ENCODE measurements around the gene DCUN1D3.

Gene DCUN1D3

DNA sequence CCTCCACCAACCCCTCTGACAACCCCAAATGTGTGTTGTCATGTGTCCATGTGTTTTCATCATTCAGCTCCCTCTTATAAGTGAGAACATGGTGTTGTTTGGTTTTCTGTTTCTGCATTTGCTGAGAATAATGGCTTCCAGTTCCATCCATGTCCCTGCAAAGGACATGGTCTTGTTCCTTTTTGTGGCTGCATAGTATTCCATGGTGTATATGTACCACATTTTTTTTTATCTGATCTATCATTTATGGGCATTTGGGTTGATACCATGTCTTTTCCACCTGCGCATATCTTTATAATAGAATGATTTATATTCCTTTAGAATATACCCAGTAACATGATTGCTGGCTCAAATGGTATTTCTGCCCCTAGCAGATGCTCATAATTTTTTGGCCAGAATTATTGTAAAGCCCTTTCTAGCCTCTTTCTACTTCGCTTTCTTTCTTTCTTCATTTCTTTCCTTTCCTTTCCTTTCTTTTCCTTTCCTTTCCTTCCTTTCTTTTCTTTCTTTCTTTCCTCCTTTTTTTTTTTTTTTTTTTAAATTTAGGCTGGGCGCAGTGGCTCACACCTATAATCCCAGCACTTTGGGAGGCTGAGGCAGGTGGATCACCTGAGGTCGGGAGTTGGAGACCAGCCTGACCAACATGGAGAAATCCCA lies 81.1 kb downstream of the DCUN1D3 start:
- H4K20me1 ChIP-seq (ENCODE audit: insufficient read depth, low read length): no peaks in the 10 kb centered on the region
- H3K4me2 ChIP-seq (ENCODE audit: low read length): no peak overlapping the region
- H3K27me3 ChIP-seq (ENCODE audit: insufficient read depth, low read length): no peaks in the 10 kb centered on the region
- no peak overlapping the region for H3K27ac ChIP-seq (ENCODE audit: low read depth, low read length, poor library complexity, severe bottlenecking)
- H3K9me3 ChIP-seq (ENCODE audit: low read length): no peaks in the 10 kb centered on the region
- peaks cover 48% of the 10 kb centered on the region for H3K36me3 ChIP-seq (ENCODE audit: insufficient read depth, low read length)
- H3K9ac ChIP-seq (ENCODE audit: low read length): no peak overlapping the region
- no peaks in the 10 kb centered on the region for H3K4me1 ChIP-seq (ENCODE audit: insufficient read depth, low read length, severe bottlenecking)
- no peaks in the 10 kb centered on the region for H3F3A ChIP-seq (ENCODE audit: insufficient read depth, low read length)
- TF ChIP-seq, protein P1, sequence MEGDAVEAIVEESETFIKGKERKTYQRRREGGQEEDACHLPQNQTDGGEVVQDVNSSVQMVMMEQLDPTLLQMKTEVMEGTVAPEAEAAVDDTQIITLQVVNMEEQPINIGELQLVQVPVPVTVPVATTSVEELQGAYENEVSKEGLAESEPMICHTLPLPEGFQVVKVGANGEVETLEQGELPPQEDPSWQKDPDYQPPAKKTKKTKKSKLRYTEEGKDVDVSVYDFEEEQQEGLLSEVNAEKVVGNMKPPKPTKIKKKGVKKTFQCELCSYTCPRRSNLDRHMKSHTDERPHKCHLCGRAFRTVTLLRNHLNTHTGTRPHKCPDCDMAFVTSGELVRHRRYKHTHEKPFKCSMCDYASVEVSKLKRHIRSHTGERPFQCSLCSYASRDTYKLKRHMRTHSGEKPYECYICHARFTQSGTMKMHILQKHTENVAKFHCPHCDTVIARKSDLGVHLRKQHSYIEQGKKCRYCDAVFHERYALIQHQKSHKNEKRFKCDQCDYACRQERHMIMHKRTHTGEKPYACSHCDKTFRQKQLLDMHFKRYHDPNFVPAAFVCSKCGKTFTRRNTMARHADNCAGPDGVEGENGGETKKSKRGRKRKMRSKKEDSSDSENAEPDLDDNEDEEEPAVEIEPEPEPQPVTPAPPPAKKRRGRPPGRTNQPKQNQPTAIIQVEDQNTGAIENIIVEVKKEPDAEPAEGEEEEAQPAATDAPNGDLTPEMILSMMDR (IDR thresholded peaks at IDR 0.05; ENCODE audit: low read length): no peak
- no peak for TF ChIP-seq EZH2 (IDR thresholded peaks at IDR 0.05; ENCODE audit: borderline replicate concordance, low read length)
- no peak overlapping the region for H2AFZ ChIP-seq (ENCODE audit: low read length)
- H3K9me2 ChIP-seq (ENCODE audit: low read depth, low read length): no peaks in the 10 kb centered on the region
- no peaks in the 10 kb centered on the region for H3K79me2 ChIP-seq (ENCODE audit: insufficient read depth, low read length)
- H3K4me3 ChIP-seq (ENCODE audit: low read depth, low read length, poor library complexity, severe bottlenecking): no peak overlapping the region

DNA sequence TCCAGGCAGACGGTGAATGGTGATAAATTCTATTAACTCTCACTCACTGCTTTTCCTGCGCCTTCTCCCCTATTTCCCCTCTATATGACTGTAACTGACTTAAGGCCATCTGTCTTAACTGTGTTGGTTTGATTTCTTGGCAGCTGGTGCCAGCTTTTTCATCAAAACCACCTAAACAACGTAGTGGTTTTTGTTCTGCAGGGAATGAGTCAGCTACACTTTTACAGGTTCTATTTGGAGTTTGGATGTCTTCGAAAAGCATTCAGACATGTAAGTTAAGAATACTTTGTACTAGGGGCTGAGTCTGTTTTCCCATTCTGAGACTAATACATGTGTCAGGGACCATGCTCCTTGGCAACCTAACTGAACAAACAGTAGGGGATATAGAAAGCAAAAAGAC lies 85.4 kb downstream of the DCUN1D3 start:
- Histone ChIP-seq H3K9me2 (ENCODE audit: low read depth, low read length) (no peaks in the 10 kb centered on the region), H3K4me3 (ENCODE audit: low read depth, low read length, poor library complexity, severe bottlenecking) (no peak overlapping the region), H3K27ac (ENCODE audit: low read depth, low read length, poor library complexity, severe bottlenecking) (no peak overlapping the region), H4K20me1 (ENCODE audit: insufficient read depth, low read length) (no peaks in the 10 kb centered on the region), H3K4me2 (ENCODE audit: low read length) (no peak overlapping the region), H3K36me3 (ENCODE audit: insufficient read depth, low read length) (peaks cover 34% of the 10 kb centered on the region), H3K9me3 (ENCODE audit: low read length) (no peaks in the 10 kb centered on the region), H2AFZ (ENCODE audit: low read length) (no peak overlapping the region), H3K4me1 (ENCODE audit: insufficient read depth, low read length, severe bottlenecking) (peaks cover 8% of the 10 kb centered on the region), H3K9ac (ENCODE audit: low read length) (no peak overlapping the region), H3K27me3 (ENCODE audit: insufficient read depth, low read length) (no peaks in the 10 kb centered on the region), H3K79me2 (ENCODE audit: insufficient read depth, low read length) (no peaks in the 10 kb centered on the region), H3F3A (ENCODE audit: insufficient read depth, low read length) (no peaks in the 10 kb centered on the region)
- TF ChIP-seq, protein P1 (IDR thresholded peaks at IDR 0.05; ENCODE audit: low read length): no peak
- TF ChIP-seq EZH2 (IDR thresholded peaks at IDR 0.05; ENCODE audit: borderline replicate concordance, low read length): no peak

DNA sequence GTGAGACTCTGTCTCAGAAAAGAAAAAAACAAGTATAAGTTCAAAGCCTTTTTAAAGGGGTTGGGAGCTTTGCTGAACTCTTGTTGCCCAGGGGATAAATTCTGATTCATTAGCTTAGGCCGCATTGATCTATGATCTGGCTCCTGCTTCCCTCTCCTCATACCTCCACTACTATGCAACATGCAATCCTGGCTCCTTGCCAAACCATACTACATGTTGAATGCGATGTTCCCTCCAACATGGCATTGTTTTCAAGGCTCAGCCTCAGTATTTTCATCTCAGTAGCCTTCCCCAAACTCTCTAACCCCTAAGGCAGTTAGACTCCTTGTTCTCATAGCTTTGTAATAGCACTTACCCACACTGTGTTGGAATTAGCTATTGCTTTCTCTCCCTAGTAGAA lies 87.6 kb downstream of the DCUN1D3 start:
- no peak overlapping the region for H3K4me2 ChIP-seq (ENCODE audit: low read length)
- H3K79me2 ChIP-seq (ENCODE audit: insufficient read depth, low read length): no peaks in the 10 kb centered on the region
- no peak overlapping the region for H3K27ac ChIP-seq (ENCODE audit: low read depth, low read length, poor library complexity, severe bottlenecking)
- no peaks in the 10 kb centered on the region for H4K20me1 ChIP-seq (ENCODE audit: insufficient read depth, low read length)
- no peak overlapping the region for H2AFZ ChIP-seq (ENCODE audit: low read length)
- TF ChIP-seq, protein P1 (IDR thresholded peaks at IDR 0.05; ENCODE audit: low read length): no peak
- TF ChIP-seq EZH2 (IDR thresholded peaks at IDR 0.05; ENCODE audit: borderline replicate concordance, low read length): no peak
- no peaks in the 10 kb centered on the region for H3K9me3 ChIP-seq (ENCODE audit: low read length)
- H3K27me3 ChIP-seq (ENCODE audit: insufficient read depth, low read length): no peaks in the 10 kb centered on the region
- H3K36me3 ChIP-seq (ENCODE audit: insufficient read depth, low read length): peaks cover 26% of the 10 kb centered on the region; the same call in 1 of the 2 replicates
- H3K4me3 ChIP-seq (ENCODE audit: low read depth, low read length, poor library complexity, severe bottlenecking): no peak overlapping the region
- H3K4me1 ChIP-seq (ENCODE audit: insufficient read depth, low read length, severe bottlenecking): peaks cover 13% of the 10 kb centered on the region
- H3K9ac ChIP-seq (ENCODE audit: low read length): no peak overlapping the region
- no peaks in the 10 kb centered on the region for H3K9me2 ChIP-seq (ENCODE audit: low read depth, low read length)
- H3F3A ChIP-seq (ENCODE audit: insufficient read depth, low read length): no peaks in the 10 kb centered on the region
